ENCODE results near the gene TTPAL. TPM values are rescaled to one million over a fixed set of nuclear protein-coding genes. Genes with fewer than 3 reads are reported as not detected.
A peak's percentile ranks its signal among the peaks of the same experiment; 100 is the strongest.

TTPAL gene
- total RNA-seq, 1 experiment from 2014 or later = 20.4 TPM

GRCh38 chr20:44526129-44526528, 50.5 kb downstream of the TTPAL start:
- no peaks in the 10 kb centered on the region for H3K27me3 ChIP-seq (ENCODE audit: insufficient read depth, low read length)
- H3K36me3 ChIP-seq (ENCODE audit: control insufficient read depth in 1 of 2, insufficient read depth in 2 of 2, low read length in 2 of 2) = no peaks in the 10 kb centered on the region
- ATAC-seq (no peak), DNase-seq (ENCODE audit: low read depth, low spot score) (peak; percentile 22)
- H3K9me3 ChIP-seq (ENCODE audit: control insufficient read depth in 1 of 2, insufficient read depth in 1 of 2, low read depth in 1 of 2, low read length in 2 of 2) = no peaks in the 10 kb centered on the region
- peaks cover 7% of the 10 kb centered on the region for H3K79me2 ChIP-seq (ENCODE audit: insufficient read depth, low read length)
- no TSS peak for BruUV-seq (replicated peaks)
- ChIA-PET CTCF (no interaction called here), RAD21 (ENCODE audit: low non-redundant PET in 1 of 2, low total read pairs in 2 of 2, uncharacterized antibody in 2 of 2, unreplicated experiment in 2 of 2) (no interaction called here), POLR2A (no interaction called here)
- H2AFZ ChIP-seq (ENCODE audit: low read depth, low read length, poor library complexity, severe bottlenecking) = no peak overlapping the region
- H4K20me1 ChIP-seq (ENCODE audit: insufficient read depth) = no peaks in the 10 kb centered on the region
- TF ChIP-seq FOSL1 (IDR thresholded peaks at IDR 0.05; ENCODE audit: low read depth) = peak; percentile 11; the same call in 1 of the 2 replicates
- TF ChIP-seq POLR2A (IDR thresholded peaks at IDR 0.05; ENCODE audit: borderline replicate concordance, extremely low read depth, insufficient read depth, insufficient read length) = no peak
- no peak overlapping the region for H3K27ac ChIP-seq (ENCODE audit: low read depth, low read length)
- no peak overlapping the region for H3K9ac ChIP-seq (ENCODE audit: low read length)
- H3K9me2 ChIP-seq (ENCODE audit: insufficient read depth) = no peaks in the 10 kb centered on the region
- H3K4me3 ChIP-seq (replicated peaks in 1 of 2; ENCODE audit: low read depth in 1 of 2, low read length in 2 of 2) = no peak overlapping the region
- intact Hi-C loops (cut with micrococcal nuclease) = no loop called here
- H3K4me1 ChIP-seq (ENCODE audit: control insufficient read depth in 1 of 2, insufficient read depth in 2 of 2, low read length in 2 of 2) = peaks cover 5 to 29% of the 10 kb centered on the region in 2 experiments
- peak overlapping the region; percentile 61 for H3K4me2 ChIP-seq (ENCODE audit: low read length)

GRCh38 chr20:44527716-44528199, 52.1 kb downstream of the TTPAL start:
- DNase-seq (ENCODE audit: low read depth, low spot score) (no peak), ATAC-seq (no peak)
- ChIA-PET CTCF (no interaction called here), RAD21 (ENCODE audit: low non-redundant PET in 1 of 2, low total read pairs in 2 of 2, uncharacterized antibody in 2 of 2, unreplicated experiment in 2 of 2) (no interaction called here), POLR2A (no interaction called here)
- Histone ChIP-seq H3K27me3 (ENCODE audit: insufficient read depth, low read length) (no peaks in the 10 kb centered on the region), H3K79me2 (ENCODE audit: insufficient read depth, low read length) (no peaks in the 10 kb centered on the region), H3K9me2 (ENCODE audit: insufficient read depth) (no peaks in the 10 kb centered on the region), H3K9me3 (ENCODE audit: control insufficient read depth in 1 of 2, insufficient read depth in 1 of 2, low read depth in 1 of 2, low read length in 2 of 2) (no peaks in the 10 kb centered on the region), H3K36me3 (ENCODE audit: control insufficient read depth in 1 of 2, insufficient read depth in 2 of 2, low read length in 2 of 2) (no peaks in the 10 kb centered on the region), H3K4me1 (ENCODE audit: control insufficient read depth in 1 of 2, insufficient read depth in 2 of 2, low read length in 2 of 2) (peaks cover 14 to 29% of the 10 kb centered on the region in 2 experiments), H3K4me3 (replicated peaks in 1 of 2; ENCODE audit: low read depth in 1 of 2, low read length in 2 of 2) (no peak overlapping the region), H2AFZ (ENCODE audit: low read depth, low read length, poor library complexity, severe bottlenecking) (no peak overlapping the region), H3K4me2 (ENCODE audit: low read length) (no peak overlapping the region), H3K27ac (ENCODE audit: low read depth, low read length) (no peak overlapping the region), H4K20me1 (ENCODE audit: insufficient read depth) (no peaks in the 10 kb centered on the region), H3K9ac (ENCODE audit: low read length) (no peak overlapping the region)
- intact Hi-C loops (cut with micrococcal nuclease) = no loop called here
- no TSS peak for BruUV-seq (replicated peaks)
- no peak for TF ChIP-seq EZH2phosphoT487 (IDR thresholded peaks at IDR 0.05; ENCODE audit: borderline replicate concordance)
- TF ChIP-seq TCF7L2 (IDR thresholded peaks at IDR 0.05; ENCODE audit: borderline replicate concordance, extremely low read depth, insufficient read depth, insufficient read length) = no peak
- no peak for TF ChIP-seq REST (IDR thresholded peaks at IDR 0.05; ENCODE audit: low read depth)
- no peak for TF ChIP-seq ZBTB33 (IDR thresholded peaks at IDR 0.05; ENCODE audit: extremely low read depth, insufficient replicate concordance, low read length)
- TF ChIP-seq ZNF274 (IDR thresholded peaks at IDR 0.05; ENCODE audit: low read depth, low read length) = no peak
- TF ChIP-seq CEBPB (IDR thresholded peaks at IDR 0.05; ENCODE audit: low read depth) = no peak
- TF ChIP-seq RAD21 (IDR thresholded peaks at IDR 0.05; ENCODE audit: low read depth) = no peak
- no peak for TF ChIP-seq EGR1 (IDR thresholded peaks at IDR 0.05; ENCODE audit: low read depth)
- no peak for TF ChIP-seq POLR2AphosphoS5 (IDR thresholded peaks at IDR 0.05; ENCODE audit: low read depth, low read length)
- no peak for TF ChIP-seq EZH2 (IDR thresholded peaks at IDR 0.05)
- TF ChIP-seq SRF (IDR thresholded peaks at IDR 0.05; ENCODE audit: low read depth) = no peak

Data from HCT116 (cell line).